NT2/D1 (cell line): ENCODE data around the gene B3GNT3.

Experiments
- SUZ12 ChIP-seq: IDR thresholded peaks from 2 replicates; pipeline ENCODE4 v1.6.1; 2011; ENCODE audit not compliant: insufficient read length, insufficient read depth; ENCODE audit errors: extremely low read depth
- ZNF274 ChIP-seq: IDR thresholded peaks from 2 replicates; pipeline ENCODE4 v1.6.1; 2011; ENCODE audit warnings: mild to moderate bottlenecking, low read depth, low read length

DNA sequence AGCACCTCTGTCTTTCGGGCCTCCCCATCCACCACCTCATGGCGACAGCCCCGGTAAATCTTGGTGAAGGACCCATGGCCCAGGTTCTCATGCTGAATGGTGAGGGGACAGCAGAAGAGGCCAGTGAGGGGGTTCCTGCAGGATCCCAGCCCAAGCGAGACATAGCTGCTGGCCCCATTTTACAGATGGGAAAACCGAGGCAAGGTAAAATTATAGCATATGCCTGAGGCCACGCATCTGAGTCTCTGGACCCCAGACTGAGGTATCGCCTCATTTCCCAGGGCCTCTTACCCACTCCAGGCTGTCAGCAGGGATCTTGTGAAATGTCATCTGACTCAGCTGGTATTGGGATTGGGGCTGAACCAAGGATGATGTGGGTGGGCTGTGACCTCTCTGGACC lies 43.0 kb downstream of the B3GNT3 start:
- TF ChIP-seq SUZ12 (no peak), ZNF274 (no peak)
